A549 treated with GW870086 at 1 μM for 4 hours (cell line): ENCODE measurements around the gene C3orf62. TPM values are rescaled to one million over a fixed set of nuclear protein-coding genes. Genes with fewer than 3 reads are reported as not detected.

Experiments
- total RNA-seq: library from RNA; stranded (reverse); fragments of 200-300 nt; extraction: Qiagen RNA extraction; gene quantifications from 5 replicates; pipeline ENCODE4 v1.2.3, GENCODE V29; 2022; ENCODE audit warnings: low read depth

The C3orf62 gene
- 1.5 to 2.1 TPM (median 1.8 TPM) in 5 replicates for total RNA-seq

GRCh38 chr3:49276475-49277382, at the start of gene C3orf62:
Gene C3orf62 (minus strand): TSS chr3:49277232. CDS start chr3:49276872, 360 bp downstream.

Other genes with a start within 250 kb of the C3orf62 start
- 147 to 166 TPM (median 153 TPM) in 5 replicates for gene IMPDH2, start 247.8 kb downstream of the C3orf62 start, total RNA-seq
- gene QRICH1, start 183.2 kb downstream of the C3orf62 start, total RNA-seq = 32.8 to 39.1 TPM (median 38.5 TPM) in 5 replicates
- 129 to 152 TPM (median 140 TPM) in 5 replicates for gene QARS1, start 172.5 kb downstream of the C3orf62 start, total RNA-seq
- gene USP19, start 156.4 kb downstream of the C3orf62 start, total RNA-seq = 17.5 to 23.3 TPM (median 21.3 TPM) in 5 replicates
- gene LAMB2, start 144.2 kb downstream of the C3orf62 start, total RNA-seq = 86.4 to 110 TPM (median 98.1 TPM) in 5 replicates
- 11.0 to 14.9 TPM (median 12.2 TPM) in 5 replicates for gene CCDC71, start 110.9 kb downstream of the C3orf62 start, total RNA-seq
- 4.6 to 6.7 TPM (median 4.9 TPM) in 5 replicates for gene KLHDC8B, start 105.6 kb downstream of the C3orf62 start, total RNA-seq
- gene USP4, start 62.8 kb upstream of the C3orf62 start, total RNA-seq = 11.7 to 14.8 TPM (median 14.7 TPM) in 5 replicates
- gene GPX1, start 81.1 kb upstream of the C3orf62 start, total RNA-seq = 277 to 306 TPM (median 292 TPM) in 5 replicates
- gene RHOA, start 134.7 kb upstream of the C3orf62 start, total RNA-seq = 453 to 522 TPM (median 468 TPM) in 5 replicates
- gene TCTA, start 135.2 kb upstream of the C3orf62 start, total RNA-seq = 20.6 to 24.3 TPM (median 22.0 TPM) in 5 replicates
- 0.19 to 0.60 TPM (median 0.42 TPM) in 5 replicates for gene AMT, start 145.2 kb upstream of the C3orf62 start, total RNA-seq
- gene NICN1, start 152.1 kb upstream of the C3orf62 start, total RNA-seq = 5.1 to 7.0 TPM (median 6.2 TPM) in 5 replicates
- 45.8 to 67.0 TPM (median 60.6 TPM) in 5 replicates for gene DAG1, start 193.0 kb upstream of the C3orf62 start, total RNA-seq